H9 (cell line): ENCODE results near the gene PSTK. TPM values are rescaled to one million over a fixed set of nuclear protein-coding genes. Genes with fewer than 3 reads are reported as not detected.

Experiments
- DNase-seq: peaks from one replicate; pipeline ENCODE4 v3.0.0-alpha.2; 2017
- H2AFZ ChIP-seq: one replicate; pipeline ENCODE4 v1.6.1; 2013; ENCODE audit warnings: mild to moderate bottlenecking, low read length, control low read depth, moderate library complexity
- H2AK5ac ChIP-seq: 2 replicates; pipeline ENCODE4 v1.6.1; 2013; ENCODE audit warnings: low read length, control low read depth, mixed read lengths; ENCODE audit not compliant: insufficient read length
- H2BK120ac ChIP-seq: one replicate; pipeline ENCODE4 v1.6.1; 2013; ENCODE audit warnings: low read depth, mild to moderate bottlenecking, low read length, control low read depth, inconsistent platforms; ENCODE audit not compliant: poor library complexity, severe bottlenecking
- H2BK12ac ChIP-seq: 2 replicates; pipeline ENCODE4 v1.6.1; 2013; ENCODE audit warnings: low read length, control low read depth, mixed read lengths, low read depth; ENCODE audit not compliant: insufficient read length
- H2BK15ac ChIP-seq: 2 replicates; pipeline ENCODE4 v1.6.1; 2013; ENCODE audit warnings: low read depth, low read length, control low read depth
- H2BK20ac ChIP-seq: one replicate; pipeline ENCODE4 v1.6.1; 2013; ENCODE audit warnings: low read depth, mild to moderate bottlenecking, low read length, control low read depth, inconsistent platforms; ENCODE audit not compliant: poor library complexity, severe bottlenecking
- H2BK5ac ChIP-seq: 2 replicates; pipeline ENCODE4 v1.6.1; 2013; ENCODE audit warnings: low read length, control low read depth, mixed read lengths; ENCODE audit not compliant: insufficient read length
- H3K14ac ChIP-seq: 2 replicates; pipeline ENCODE4 v1.6.1; 2013; ENCODE audit warnings: low read length, control low read depth; ENCODE audit not compliant: insufficient read depth
- H3K18ac ChIP-seq: 2 replicates; pipeline ENCODE4 v1.6.1; 2013; ENCODE audit warnings: low read depth, mild to moderate bottlenecking, mixed read lengths, low read length, control low read depth; ENCODE audit not compliant: insufficient read length
- H3K23ac ChIP-seq: 2 replicates; pipeline ENCODE4 v1.6.1; 2013; ENCODE audit warnings: low read length, control low read depth, mixed read lengths, low read depth; ENCODE audit not compliant: insufficient read length
- H3K23me2 ChIP-seq: 2 replicates; pipeline ENCODE4 v1.6.1; 2013; ENCODE audit warnings: low read depth, mild to moderate bottlenecking, mixed read lengths, low read length, control low read depth; ENCODE audit not compliant: insufficient read length, poor library complexity, severe bottlenecking
- H3K27ac ChIP-seq: 2 replicates; pipeline ENCODE4 v1.5.1; 2013; ENCODE audit warnings: low read length, control low read depth, mixed read lengths, low read depth; ENCODE audit not compliant: insufficient read length
- H3K27me3 ChIP-seq: 2 replicates; pipeline ENCODE4 v1.6.1; 2013; ENCODE audit warnings: low read length, control low read depth, inconsistent platforms; ENCODE audit not compliant: insufficient read depth
- H3K4ac ChIP-seq: 2 replicates; pipeline ENCODE4 v1.6.1; 2013; ENCODE audit warnings: low read depth, mild to moderate bottlenecking, control low read depth, inconsistent platforms, low read length, moderate library complexity
- H3K4me1 ChIP-seq: 2 replicates; pipeline ENCODE4 v1.6.1; 2013; ENCODE audit warnings: low read length, control low read depth, inconsistent platforms; ENCODE audit not compliant: insufficient read depth
- H3K4me2 ChIP-seq: 2 replicates; pipeline ENCODE4 v1.6.1; 2013; ENCODE audit warnings: low read length, control low read depth, mixed read lengths; ENCODE audit not compliant: insufficient read length, insufficient read depth
- H3K56ac ChIP-seq: 2 replicates; pipeline ENCODE4 v1.6.1; 2013; ENCODE audit warnings: low read depth, mild to moderate bottlenecking, mixed read lengths, low read length, control low read depth; ENCODE audit not compliant: insufficient read length
- H3K79me1 ChIP-seq: 2 replicates; pipeline ENCODE4 v1.6.1; 2013; ENCODE audit warnings: low read depth, mild to moderate bottlenecking, moderate library complexity, low read length, control low read depth, inconsistent platforms; ENCODE audit not compliant: insufficient read depth, poor library complexity, severe bottlenecking
- H3K79me2 ChIP-seq: 2 replicates; pipeline ENCODE4 v1.6.1; 2013; ENCODE audit warnings: low read length, control low read depth, inconsistent platforms; ENCODE audit not compliant: insufficient read depth
- H3K9ac ChIP-seq: 2 replicates; pipeline ENCODE4 v1.6.1; 2013; ENCODE audit warnings: low read length, control low read depth, mixed read lengths; ENCODE audit not compliant: insufficient read length; ENCODE audit errors: extremely low read depth
- H3K9me3 ChIP-seq: one replicate; pipeline ENCODE4 v1.6.1; 2013; ENCODE audit warnings: low read depth, low read length, inconsistent platforms; ENCODE audit not compliant: control insufficient read depth
- H3T11ph ChIP-seq: one replicate; pipeline ENCODE4 v1.6.1; 2013; ENCODE audit warnings: mild to moderate bottlenecking, low read length, control low read depth, inconsistent platforms
- H4K20me1 ChIP-seq: one replicate; pipeline ENCODE4 v1.6.1; 2013; ENCODE audit not compliant: control insufficient read depth, insufficient read length, insufficient read depth
- H4K5ac ChIP-seq: 2 replicates; pipeline ENCODE4 v1.6.1; 2013; ENCODE audit warnings: low read depth, mild to moderate bottlenecking, mixed read lengths, low read length, control low read depth; ENCODE audit not compliant: insufficient read length
- H4K8ac ChIP-seq: replicated peaks from 2 replicates; pipeline ENCODE4 v1.6.1; 2013; ENCODE audit warnings: low read length, control low read depth, mixed read lengths, low read depth; ENCODE audit not compliant: insufficient read length
- H4K91ac ChIP-seq: 2 replicates; pipeline ENCODE4 v1.6.1; 2013; ENCODE audit warnings: low read depth, mild to moderate bottlenecking, moderate library complexity, mixed read lengths, low read length, control low read depth; ENCODE audit not compliant: insufficient read length
- H3K27ac Mint-ChIP-seq, 3 experiments: 2 replicates in 2 of 3; 3 replicates in 1 of 3; pipeline ENCODE4 v1.8.0; 2020 to 2021; ENCODE audit warnings: mixed read lengths in 3 of 3, mild to moderate bottlenecking in 1 of 3, moderate library complexity in 1 of 3
- H3K27me3 Mint-ChIP-seq: 2 replicates; pipeline ENCODE4 v1.8.0; 2021; ENCODE audit warnings: low read depth, mild to moderate bottlenecking, moderate library complexity, mixed read lengths
- H3K36me3 Mint-ChIP-seq, 3 experiments: 2 replicates in 2 of 3; 3 replicates in 1 of 3; pipeline ENCODE4 v1.8.0; 2020 to 2021; ENCODE audit warnings: low read depth in 3 of 3, mixed read lengths in 3 of 3; ENCODE audit not compliant: insufficient read depth in 1 of 3
- H3K4me1 Mint-ChIP-seq, 2 experiments: 2 replicates each; pipeline ENCODE4 v1.8.0; 2020; ENCODE audit warnings: mixed read lengths in 2 of 2
- H3K4me3 Mint-ChIP-seq, 2 experiments: 2 replicates in 1 of 2; 3 replicates in 1 of 2; pipeline ENCODE4 v1.8.0; 2020 to 2021; ENCODE audit warnings: mild to moderate bottlenecking in 2 of 2, mixed read lengths in 2 of 2, moderate library complexity in 1 of 2
- H3K9me3 Mint-ChIP-seq, 2 experiments: 2 replicates in 1 of 2; 3 replicates in 1 of 2; pipeline ENCODE4 v1.8.0; 2020; ENCODE audit warnings: mild to moderate bottlenecking in 2 of 2, mixed read lengths in 2 of 2, moderate library complexity in 1 of 2
- WGBS: extraction: QIAGEN DNeasy Blood & Tissue Kit; methylation state at CpG from one replicate; pipeline ENCODE4 v1.1.7; 2013; ENCODE audit warnings: missing lambda C conversion rate, low lambda C conversion rate, mixed read lengths; ENCODE audit not compliant: insufficient read length; ENCODE audit errors: extremely low coverage; 5-methylcytosine and 5-hydroxymethylcytosine counted together
- total RNA-seq: library from RNA; stranded (reverse); gene quantifications from 2 replicates; pipeline ENCODE4 v1.2.1, GENCODE V29; 2021
- TF ChIP-seq, protein P1 (sequence below): fragments of 200-600 bp; sonication (generic); conservative IDR thresholded peaks from 3 replicates; pipeline ENCODE4 v1.8.0; 2021; ENCODE audit warnings: antibody characterized with exemption, mild to moderate bottlenecking

PSTK gene
- total RNA-seq, 1 experiment from 2014 or later: 8.0 TPM

DNA sequence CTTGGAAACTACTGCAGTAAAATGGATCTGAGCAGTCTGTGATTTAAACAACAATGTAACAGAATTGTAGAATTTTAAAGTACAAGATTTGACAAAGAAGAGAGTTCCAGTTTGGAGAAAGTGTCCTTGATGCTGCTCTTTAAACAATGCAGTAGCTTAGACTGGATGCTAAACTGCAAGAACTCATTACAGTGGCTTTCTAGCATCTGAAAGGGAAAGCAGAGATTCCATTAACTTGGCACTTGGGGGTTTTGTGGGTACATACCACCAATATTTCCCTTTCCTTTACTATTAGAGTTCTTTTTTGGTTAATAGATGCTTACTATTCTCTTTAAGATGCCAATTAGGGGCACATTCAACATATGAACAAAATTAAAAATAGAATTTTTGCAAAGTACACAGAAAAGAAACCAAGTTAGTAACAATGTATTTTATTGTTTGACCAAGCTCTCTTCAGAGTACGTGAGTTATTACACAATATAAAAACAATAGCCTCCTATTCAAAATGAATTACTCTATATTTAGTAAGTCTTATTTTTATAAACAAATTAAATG lies 11.9 kb downstream of the PSTK start:
- Mint-ChIP-seq H3K4me3 (no peak overlapping the region), H3K9me3 (no peaks in the 10 kb centered on the region), H3K27me3 (no peaks in the 10 kb centered on the region), H3K27ac (no peak overlapping the region), H3K4me1 (no peaks in the 10 kb centered on the region), H3K36me3 (peaks cover 0 to 30% (median 23%) of the 10 kb centered on the region in 3 experiments; a peak in 4 of 7 replicates)
- H4K5ac ChIP-seq: no peak overlapping the region
- no peaks in the 10 kb centered on the region for H3K9me3 ChIP-seq
- H2BK20ac ChIP-seq: no peak overlapping the region
- H3K23me2 ChIP-seq: no peaks in the 10 kb centered on the region
- H2BK12ac ChIP-seq: no peak overlapping the region
- no peak overlapping the region for H3K9ac ChIP-seq
- WGBS: no CpG with 5 or more reads among the region's 1 CpG
- no peak overlapping the region for H3K23ac ChIP-seq
- H2BK15ac ChIP-seq: no peak overlapping the region
- TF ChIP-seq, protein P1, sequence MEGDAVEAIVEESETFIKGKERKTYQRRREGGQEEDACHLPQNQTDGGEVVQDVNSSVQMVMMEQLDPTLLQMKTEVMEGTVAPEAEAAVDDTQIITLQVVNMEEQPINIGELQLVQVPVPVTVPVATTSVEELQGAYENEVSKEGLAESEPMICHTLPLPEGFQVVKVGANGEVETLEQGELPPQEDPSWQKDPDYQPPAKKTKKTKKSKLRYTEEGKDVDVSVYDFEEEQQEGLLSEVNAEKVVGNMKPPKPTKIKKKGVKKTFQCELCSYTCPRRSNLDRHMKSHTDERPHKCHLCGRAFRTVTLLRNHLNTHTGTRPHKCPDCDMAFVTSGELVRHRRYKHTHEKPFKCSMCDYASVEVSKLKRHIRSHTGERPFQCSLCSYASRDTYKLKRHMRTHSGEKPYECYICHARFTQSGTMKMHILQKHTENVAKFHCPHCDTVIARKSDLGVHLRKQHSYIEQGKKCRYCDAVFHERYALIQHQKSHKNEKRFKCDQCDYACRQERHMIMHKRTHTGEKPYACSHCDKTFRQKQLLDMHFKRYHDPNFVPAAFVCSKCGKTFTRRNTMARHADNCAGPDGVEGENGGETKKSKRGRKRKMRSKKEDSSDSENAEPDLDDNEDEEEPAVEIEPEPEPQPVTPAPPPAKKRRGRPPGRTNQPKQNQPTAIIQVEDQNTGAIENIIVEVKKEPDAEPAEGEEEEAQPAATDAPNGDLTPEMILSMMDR: no peak
- no peaks in the 10 kb centered on the region for H3K4me1 ChIP-seq
- no peak overlapping the region for H4K91ac ChIP-seq
- no peak overlapping the region for H2BK120ac ChIP-seq
- no peak overlapping the region for H3K56ac ChIP-seq
- H4K20me1 ChIP-seq: no peaks in the 10 kb centered on the region
- no peak overlapping the region for H3K27ac ChIP-seq
- no peak overlapping the region for H3K18ac ChIP-seq
- no peak overlapping the region for H2AK5ac ChIP-seq
- no peaks in the 10 kb centered on the region for H3K79me2 ChIP-seq
- H2BK5ac ChIP-seq: no peak overlapping the region
- H2AFZ ChIP-seq: no peak overlapping the region
- H3K4ac ChIP-seq: no peak overlapping the region
- no peaks in the 10 kb centered on the region for H3K27me3 ChIP-seq
- no peak overlapping the region for H3T11ph ChIP-seq
- H3K4me2 ChIP-seq: no peak overlapping the region
- no peak overlapping the region for H3K14ac ChIP-seq
- H3K79me1 ChIP-seq: no peaks in the 10 kb centered on the region
- H4K8ac ChIP-seq: no peak overlapping the region
- DNase-seq: no peak
